HEK293T (cell line): ENCODE results near the gene SPATA12.

Source experiments
- BHLHE40 ChIP-seq: fragments of 450-650 bp; IDR thresholded peaks from 2 replicates; pipeline ENCODE4 v1.6.1; 2016; ENCODE audit warnings: mild to moderate bottlenecking, moderate library complexity, borderline replicate concordance
- FOXM1 ChIP-seq: fragments of 450-650 bp; IDR thresholded peaks from 2 replicates; pipeline ENCODE4 v1.6.1; 2017; ENCODE audit warnings: mild to moderate bottlenecking, borderline replicate concordance
- HDGF ChIP-seq: fragments of 450-650 bp; IDR thresholded peaks from 2 replicates; pipeline ENCODE4 v1.6.1; 2017; ENCODE audit warnings: antibody characterized with exemption, borderline replicate concordance
- SP1 ChIP-seq: fragments of 450-650 bp; IDR thresholded peaks from 2 replicates; pipeline ENCODE4 v1.6.1; 2017
- TARDBP ChIP-seq: fragments of 450-650 bp; IDR thresholded peaks from 2 replicates; pipeline ENCODE4 v1.6.1; 2016

DNA sequence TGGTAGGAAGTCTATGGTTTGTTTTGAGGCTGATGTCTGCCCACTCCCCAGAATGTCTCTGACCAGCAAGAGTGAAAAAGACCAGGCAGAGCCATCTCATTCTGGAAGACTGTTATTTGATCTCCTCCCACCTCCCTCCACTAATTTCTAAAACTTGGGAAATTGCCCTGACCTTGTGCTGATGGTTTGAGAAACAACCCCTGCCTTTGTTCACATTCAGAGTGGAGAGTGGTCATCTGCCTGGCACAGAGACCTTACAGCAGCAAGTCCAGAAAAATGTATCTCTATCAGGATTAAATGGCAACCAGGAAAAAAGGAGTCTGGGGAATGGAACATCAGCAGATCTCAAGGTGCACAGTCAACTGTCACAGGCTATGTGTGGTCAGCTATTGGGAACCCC is 25.7 kb downstream of the SPATA12 start:
- TF ChIP-seq FOXM1 (no peak), TARDBP (no peak), BHLHE40 (no peak), HDGF (no peak), SP1 (no peak)
